ENCODE measurements around the gene RIMS3. TPM values are rescaled to one million over a fixed set of nuclear protein-coding genes. Genes with fewer than 3 reads are reported as not detected.
"Not testable (repeated sequence)": the region's sequence is repeated elsewhere in the genome, so short reads cannot be mapped to it uniquely, and the experiment has no call there.

Gene RIMS3
- polyA plus RNA-seq, 3 donors from 2014 or later: 0.31 to 1.7 (median 1.3) TPM

- not testable (repeated sequence) for H3K27me3 Mint-ChIP-seq (ENCODE audit: low read depth in 3 of 3); H3K27ac Mint-ChIP-seq; DNase-seq; H3K4me3 Mint-ChIP-seq; H3K9me3 Mint-ChIP-seq; H3K36me3 Mint-ChIP-seq
- H3K4me1 Mint-ChIP-seq: peaks cover 17 to 50% of the 10 kb centered on the region in 2 donors
These were observed 37.3 kb upstream of the RIMS3 start for GRCh38 chr1:40702810-40703209.

GRCh38 chr1:40701684-40702083, 36.2 kb upstream of the RIMS3 start:
- H3K27me3 Mint-ChIP-seq (ENCODE audit: low read depth in 3 of 3): peaks cover 0 to 1% (median 0%) of the 10 kb centered on the region in 3 donors
- H3K36me3 Mint-ChIP-seq: no peaks in the 10 kb centered on the region
- H3K4me3 Mint-ChIP-seq: no peak overlapping the region
- DNase-seq: no peak
- no peak overlapping the region for H3K27ac Mint-ChIP-seq
- H3K9me3 Mint-ChIP-seq: no peaks in the 10 kb centered on the region
- H3K4me1 Mint-ChIP-seq: peaks cover 25 to 61% of the 10 kb centered on the region in 2 donors

- peaks cover 0 to 1% (median 0%) of the 10 kb centered on the region in 3 donors for H3K27me3 Mint-ChIP-seq (ENCODE audit: low read depth in 3 of 3)
- H3K9me3 Mint-ChIP-seq: no peaks in the 10 kb centered on the region
- no peak for DNase-seq
- peak overlapping the region in 1 of 5 donors; percentile 35 for H3K4me3 Mint-ChIP-seq
- H3K27ac Mint-ChIP-seq: peak overlapping the region in 2 of 6 donors; percentile 52 to 84
- H3K4me1 Mint-ChIP-seq: peaks cover 37 to 76% of the 10 kb centered on the region in 2 donors
- H3K36me3 Mint-ChIP-seq: no peaks in the 10 kb centered on the region
These were observed 34.3 kb upstream of the RIMS3 start for GRCh38 chr1:40699787-40700186.

- peaks cover 0 to 5% (median 0%) of the 10 kb centered on the region in 3 donors for H3K27me3 Mint-ChIP-seq (ENCODE audit: low read depth in 3 of 3)
- H3K4me3 Mint-ChIP-seq: peak overlapping the region in 1 of 5 donors; percentile 15
- peak overlapping the region in 2 of 6 donors; percentile 32 to 34 for H3K27ac Mint-ChIP-seq
- no peak for DNase-seq
- H3K4me1 Mint-ChIP-seq: peaks cover 56 to 82% of the 10 kb centered on the region in 2 donors
- no peaks in the 10 kb centered on the region for H3K9me3 Mint-ChIP-seq
- peaks cover 0 to 5% (median 0%) of the 10 kb centered on the region in 3 donors for H3K36me3 Mint-ChIP-seq
These were observed 32.0 kb upstream of the RIMS3 start for GRCh38 chr1:40697436-40697835.

DNA sequence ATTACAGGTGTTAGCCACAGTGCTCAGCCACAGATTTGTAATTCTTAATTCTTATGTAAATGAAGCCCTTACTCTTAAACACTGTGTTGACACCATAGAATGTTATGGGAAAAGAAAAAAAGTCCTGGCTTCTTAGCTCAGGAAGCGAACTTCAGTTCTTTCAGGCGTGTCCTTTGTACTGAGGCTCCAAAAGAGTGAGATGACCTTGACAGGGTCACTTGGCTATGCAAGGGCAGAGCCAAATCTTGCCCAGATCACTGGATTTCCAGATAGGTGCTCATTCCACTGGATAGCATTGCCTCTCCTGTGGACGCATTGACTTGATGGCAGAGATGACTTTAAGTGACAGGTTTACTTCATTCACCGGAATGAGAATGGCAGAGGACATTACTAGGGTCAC, 30.8 kb upstream of the RIMS3 start:
- Mint-ChIP-seq H3K9me3 (no peaks in the 10 kb centered on the region), H3K27ac (peak overlapping the region in 5 of 6 donors; percentile 35 to 78 (median 40)), H3K36me3 (peaks cover 0 to 5% (median 0%) of the 10 kb centered on the region in 3 donors), H3K4me3 (peak overlapping the region in 2 of 5 donors; percentile 10 to 43), H3K4me1 (peaks cover 62 to 79% of the 10 kb centered on the region in 2 donors), H3K27me3 (ENCODE audit: low read depth in 3 of 3) (peaks cover 7 to 12% (median 10%) of the 10 kb centered on the region in 3 donors)
- DNase-seq: no peak

- Mint-ChIP-seq H3K9me3 (no peaks in the 10 kb centered on the region), H3K27ac (peak overlapping the region; percentile 51 to 97 (median 86)), H3K36me3 (peaks cover 0 to 5% (median 0%) of the 10 kb centered on the region in 3 donors), H3K27me3 (ENCODE audit: low read depth in 3 of 3) (peaks cover 7 to 16% (median 12%) of the 10 kb centered on the region in 3 donors), H3K4me3 (peak overlapping the region; percentile 49 to 56 (median 51)), H3K4me1 (peaks cover 69 to 85% of the 10 kb centered on the region in 2 donors)
- DNase-seq: no peak
These were observed 28.9 kb upstream of the RIMS3 start for GRCh38 chr1:40694353-40694874.

DNA sequence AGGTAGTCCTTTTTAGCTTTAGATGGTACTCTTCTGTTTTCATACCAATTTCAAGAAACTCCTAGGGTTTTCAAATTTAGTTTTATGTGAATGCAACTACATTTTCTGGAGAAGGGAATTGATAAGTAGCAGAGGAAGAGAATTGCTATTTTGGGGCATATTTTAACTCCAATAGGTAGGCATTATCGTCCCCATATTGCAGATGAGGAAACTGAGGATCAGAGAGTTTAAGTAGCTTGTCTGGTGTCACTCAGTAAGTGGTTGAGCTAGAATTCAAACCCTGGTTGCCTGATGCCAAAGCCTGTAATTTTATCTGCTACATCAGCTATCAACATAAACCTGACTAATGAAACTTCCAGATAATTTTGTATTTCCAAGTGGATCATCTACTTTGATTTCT, 27.9 kb upstream of the RIMS3 start:
- no peak for DNase-seq
- no peaks in the 10 kb centered on the region for H3K9me3 Mint-ChIP-seq
- H3K27me3 Mint-ChIP-seq (ENCODE audit: low read depth in 3 of 3): peaks cover 7 to 16% (median 12%) of the 10 kb centered on the region in 3 donors
- peaks cover 66 to 75% of the 10 kb centered on the region in 2 donors for H3K4me1 Mint-ChIP-seq
- peak overlapping the region; percentile 51 to 97 (median 95) for H3K4me3 Mint-ChIP-seq
- peak overlapping the region; percentile 97 to 99 (median 98) for H3K27ac Mint-ChIP-seq
- peaks cover 0 to 5% (median 0%) of the 10 kb centered on the region in 3 donors for H3K36me3 Mint-ChIP-seq

DNA sequence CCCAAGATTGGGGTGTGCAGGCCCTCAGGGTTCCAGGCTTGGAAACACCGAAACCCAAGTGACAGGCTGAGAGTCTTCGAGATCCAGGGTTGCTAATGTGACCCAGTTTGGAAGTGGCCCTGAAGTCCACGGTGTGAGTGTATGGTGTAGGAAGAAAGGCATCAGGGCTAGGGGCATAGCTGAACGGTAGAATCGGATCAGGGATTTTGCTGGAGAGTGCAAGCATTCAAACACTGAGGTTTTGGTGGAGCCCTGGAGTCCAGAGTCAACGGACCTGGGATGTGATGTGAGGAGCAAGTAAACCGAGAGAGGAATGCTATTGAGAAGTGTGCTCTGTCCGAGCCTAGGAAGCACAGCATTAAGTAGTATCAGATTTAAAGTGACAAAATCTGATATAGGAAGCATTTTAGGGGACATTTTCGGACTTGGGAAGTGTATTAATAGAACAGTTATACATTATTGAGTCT, 27.0 kb upstream of the RIMS3 start:
- peaks cover 7 to 16% (median 12%) of the 10 kb centered on the region in 3 donors for H3K27me3 Mint-ChIP-seq (ENCODE audit: low read depth in 3 of 3)
- peaks cover 64 to 71% of the 10 kb centered on the region in 2 donors for H3K4me1 Mint-ChIP-seq
- H3K27ac Mint-ChIP-seq: peak overlapping the region; percentile 97 to 99 (median 98)
- peak overlapping the region; percentile 93 to 97 (median 95) for H3K4me3 Mint-ChIP-seq
- DNase-seq: no peak
- peaks cover 3 to 5% (median 3%) of the 10 kb centered on the region in 3 donors for H3K36me3 Mint-ChIP-seq
- H3K9me3 Mint-ChIP-seq: no peaks in the 10 kb centered on the region

GRCh38 chr1:40691538-40692428, 26.3 kb upstream of the RIMS3 start, which contains the start of gene NFYC:
Gene NFYC, plus strand, starts transcription at chr1:40691704. Its CDS starts 47,140 bp downstream, at chr1:40738844.
- peaks cover 58 to 64% of the 10 kb centered on the region in 2 donors for H3K4me1 Mint-ChIP-seq
- H3K27me3 Mint-ChIP-seq (ENCODE audit: low read depth in 3 of 3): peaks cover 7 to 16% (median 12%) of the 10 kb centered on the region in 3 donors
- peak within 1 kb of the TSS; percentile 97 to 99 (median 98) for H3K27ac Mint-ChIP-seq
- peaks cover 6 to 8% (median 6%) of the 10 kb centered on the region in 3 donors for H3K36me3 Mint-ChIP-seq
- H3K4me3 Mint-ChIP-seq: peak within 1 kb of the TSS; percentile 93 to 97 (median 95)
- no peaks in the 10 kb centered on the region for H3K9me3 Mint-ChIP-seq
- DNase-seq: peak; percentile 94 to 95 (median 95)

GRCh38 chr1:40690771-40691537, 25.5 kb upstream of the RIMS3 start:
- Mint-ChIP-seq H3K4me1 (peaks cover 50 to 56% of the 10 kb centered on the region in 2 donors), H3K9me3 (no peaks in the 10 kb centered on the region), H3K27me3 (ENCODE audit: low read depth in 3 of 3) (peaks cover 7 to 16% (median 12%) of the 10 kb centered on the region in 3 donors), H3K4me3 (peak overlapping the region; percentile 93 to 97 (median 95)), H3K27ac (peak overlapping the region; percentile 97 to 99 (median 98)), H3K36me3 (peaks cover 9 to 11% (median 9%) of the 10 kb centered on the region in 3 donors)
- DNase-seq: peak in 2 of 3 donors; percentile 9 to 24

DNA sequence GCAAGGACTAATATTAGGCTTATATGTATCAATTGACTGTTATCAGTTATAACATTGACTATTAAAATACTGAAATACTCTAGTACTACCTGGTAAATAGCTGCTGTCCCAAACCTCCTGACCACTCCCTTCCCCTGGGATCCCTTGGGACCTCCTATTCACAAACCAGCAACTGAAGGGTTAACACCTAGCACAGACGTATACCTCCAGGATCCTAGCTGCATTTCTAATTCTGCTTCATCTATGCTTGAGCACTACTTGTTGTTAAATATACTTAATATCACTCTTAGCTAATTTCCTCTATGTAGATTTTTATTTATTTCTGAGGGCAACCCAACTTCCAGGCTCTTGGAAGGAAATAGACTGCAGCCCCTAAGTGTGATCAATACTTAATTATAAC, 24.3 kb upstream of the RIMS3 start:
- Mint-ChIP-seq H3K27ac (peak overlapping the region; percentile 14 to 97 (median 64)), H3K9me3 (no peaks in the 10 kb centered on the region), H3K4me3 (no peak overlapping the region)

GRCh38 chr1:40687661-40688060, 22.2 kb upstream of the RIMS3 start:
- Mint-ChIP-seq H3K9me3 (no peaks in the 10 kb centered on the region), H3K4me3 (no peak overlapping the region), H3K36me3 (peaks cover 6 to 9% (median 9%) of the 10 kb centered on the region in 3 donors), H3K27ac (peak overlapping the region in 1 of 6 donors; percentile 3), H3K27me3 (ENCODE audit: low read depth in 3 of 3) (peaks cover 7 to 19% (median 11%) of the 10 kb centered on the region in 3 donors), H3K4me1 (peaks cover 22 to 25% of the 10 kb centered on the region in 2 donors)
- DNase-seq: no peak

More for the DNA sequence above, 24.3 kb upstream of the RIMS3 start:
- DNase-seq: no peak
- Mint-ChIP-seq H3K36me3 (peaks cover 9 to 11% (median 9%) of the 10 kb centered on the region in 3 donors), H3K27me3 (ENCODE audit: low read depth in 3 of 3) (peaks cover 7 to 16% (median 12%) of the 10 kb centered on the region in 3 donors), H3K4me1 (peaks cover 43 to 46% of the 10 kb centered on the region in 2 donors)

DNA sequence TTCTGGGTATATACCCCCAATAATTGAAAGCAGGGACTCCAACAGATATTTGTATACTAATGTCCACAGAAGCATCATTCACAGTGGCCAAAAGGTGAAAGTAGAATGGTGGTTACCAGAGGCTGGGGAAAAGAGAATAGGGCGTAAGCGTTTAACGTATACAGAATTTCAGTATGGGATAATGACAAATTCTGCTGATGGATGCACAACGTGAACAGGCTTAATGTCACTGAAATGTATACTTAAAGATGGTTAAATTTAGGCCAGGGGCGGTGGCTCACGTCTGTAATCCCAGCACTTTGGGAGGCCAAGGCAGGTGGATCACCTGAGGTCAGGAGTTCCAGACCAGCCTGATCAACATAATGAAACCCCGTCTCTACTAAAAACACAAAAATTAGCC, 21.6 kb upstream of the RIMS3 start:
- H3K27me3 Mint-ChIP-seq (ENCODE audit: low read depth in 3 of 3): peaks cover 7 to 16% (median 8%) of the 10 kb centered on the region in 3 donors
- H3K27ac Mint-ChIP-seq: no peak overlapping the region
- no peak overlapping the region for H3K4me3 Mint-ChIP-seq
- H3K9me3 Mint-ChIP-seq: no peaks in the 10 kb centered on the region
- DNase-seq: no peak
- peaks cover 16 to 19% of the 10 kb centered on the region in 2 donors for H3K4me1 Mint-ChIP-seq
- peaks cover 6 to 9% (median 9%) of the 10 kb centered on the region in 3 donors for H3K36me3 Mint-ChIP-seq

Measured in immature natural killer cell (primary cell).